Activated CD4-positive, alpha-beta T cell treated with anti-CD3 and anti-CD28 coated beads, Interleukin-2, amount 50 U/mL, for 1 hour (primary cell): ENCODE measurements around the gene BICDL2.

Experiments used
- DNase-seq: peaks from one replicate; pipeline ENCODE4 v3.0.0-alpha.2; 2020

Gene BICDL2

GRCh38 chr16:2980227-2981176 is 56.2 kb downstream of the BICDL2 start, which contains the start of gene PKMYT1:
PKMYT1 (minus strand) TSS chr16:2980446; CDS start chr16:2979657, 789 bp downstream.
- peak; percentile 93 for DNase-seq

GRCh38 chr16:2979669-2980226 is 57.0 kb downstream of the BICDL2 start:
- DNase-seq: no peak
